GM21619 (cell line): ENCODE measurements around the gene THSD7A.

Experiments
- ATAC-seq: cut with Tn5 transposase; IDR thresholded peaks from one replicate; pipeline ENCODE4 v1.9.1; 2021; ENCODE audit not compliant: unreplicated experiment

Gene THSD7A

GRCh38 chr7:11591055-11591633, 240.9 kb downstream of the THSD7A start:
- no peak for ATAC-seq

- no peak for ATAC-seq
These were observed 242.7 kb downstream of the THSD7A start for GRCh38 chr7:11589251-11589650.

- ATAC-seq = no peak
These were observed 244.2 kb downstream of the THSD7A start for GRCh38 chr7:11587814-11588213.

- no peak for ATAC-seq
These were observed 244.9 kb downstream of the THSD7A start for GRCh38 chr7:11587048-11587447.

GRCh38 chr7:11584406-11585031, 247.5 kb downstream of the THSD7A start:
- no peak for ATAC-seq

- no peak for ATAC-seq
These were observed 252.9 kb downstream of the THSD7A start for GRCh38 chr7:11579141-11579540.

- no peak for ATAC-seq
These were observed 255.7 kb downstream of the THSD7A start for GRCh38 chr7:11576310-11576709.

GRCh38 chr7:11573128-11573750, 258.8 kb downstream of the THSD7A start:
- ATAC-seq = no peak

GRCh38 chr7:11570922-11571550, 261.0 kb downstream of the THSD7A start:
- ATAC-seq = no peak

- no peak for ATAC-seq
These were observed 261.8 kb downstream of the THSD7A start for GRCh38 chr7:11570205-11570604.

- ATAC-seq = no peak
These were observed 264.4 kb downstream of the THSD7A start for GRCh38 chr7:11567571-11567970.

- peak; percentile 74 for ATAC-seq
These were observed 274.4 kb downstream of the THSD7A start for GRCh38 chr7:11557627-11558026.

GRCh38 chr7:11552676-11553296, 279.2 kb downstream of the THSD7A start:
- no peak for ATAC-seq

- no peak for ATAC-seq
These were observed 280.5 kb downstream of the THSD7A start for GRCh38 chr7:11551470-11551869.

- ATAC-seq = no peak
These were observed 283.5 kb downstream of the THSD7A start for GRCh38 chr7:11548532-11548931.

- no peak for ATAC-seq
These were observed 290.7 kb downstream of the THSD7A start for GRCh38 chr7:11541330-11541729.

GRCh38 chr7:11540271-11540761, 291.7 kb downstream of the THSD7A start:
- no peak for ATAC-seq

GRCh38 chr7:11539853-11540252, 292.1 kb downstream of the THSD7A start:
- no peak for ATAC-seq

GRCh38 chr7:11538751-11539299, 293.2 kb downstream of the THSD7A start:
- ATAC-seq = no peak

GRCh38 chr7:11533229-11533820, 298.7 kb downstream of the THSD7A start:
- no peak for ATAC-seq

- ATAC-seq = no peak
These were observed 302.6 kb downstream of the THSD7A start for GRCh38 chr7:11529382-11529781.
